Sigmoid colon (tissue), 7 donors: ENCODE results near the gene TSHZ1. TPM values are rescaled to one million over a fixed set of nuclear protein-coding genes. Genes with fewer than 3 reads are reported as not detected.
A peak's percentile ranks its signal among the peaks of the same experiment; 100 is the strongest.

Experiments
- DNase-seq: peaks from one replicate; pipeline ENCODE4 v3.0.0-alpha.2; 2019
- H3K27ac ChIP-seq, 4 donors: fragments of 200-600 bp; sonication (generic); one replicate each; pipeline ENCODE4 v1.5.1; 2016 to 2019; ENCODE audit warnings: mild to moderate bottlenecking in 1 of 4
- H3K27me3 ChIP-seq, 3 donors: fragments of 200-600 bp; sonication (generic); one replicate each; pipeline ENCODE4 v1.5.1; 2019; ENCODE audit warnings: mild to moderate bottlenecking in 1 of 3
- H3K36me3 ChIP-seq, 4 donors: fragments of 200-600 bp; sonication (generic); one replicate each; pipeline ENCODE4 v1.5.1; 2016 to 2019
- H3K4me1 ChIP-seq, 4 donors: fragments of 200-600 bp; sonication (generic); one replicate each; pipeline ENCODE4 v1.5.1; 2017 to 2019
- H3K4me3 ChIP-seq, 4 donors: fragments of 200-600 bp; sonication (generic); one replicate each; pipeline ENCODE4 v1.5.1; 2017 to 2019; ENCODE audit warnings: mild to moderate bottlenecking in 2 of 4, moderate library complexity in 1 of 4
- H3K9me3 ChIP-seq, 4 donors: fragments of 200-600 bp in 3 of 4; sonication (generic) in 3 of 4; one replicate each; pipeline versions ENCODE4 v1.5.1 to v1.6.1; 2013 to 2019
- CTCF ChIP-seq, 4 experiments: fragments of 450-650 bp in 3 of 4; fragments of 200-600 bp in 1 of 4; IDR thresholded peaks; one replicate each; pipeline ENCODE4 v1.5.1; 2016 to 2019; ENCODE audit warnings: antibody characterized with exemption in 4 of 4, mild to moderate bottlenecking in 3 of 4, moderate library complexity in 2 of 4
- EP300 ChIP-seq, 4 donors: sonication (generic); formaldehyde crosslinking; IDR thresholded peaks; one replicate each; pipeline ENCODE4 v1.6.1; 2017; ENCODE audit warnings: antibody characterized with exemption in 4 of 4
- POLR2A ChIP-seq, 2 donors: fragments of 450-650 bp; IDR thresholded peaks; one replicate each; pipeline ENCODE4 v1.6.1; 2016; ENCODE audit warnings: antibody characterized with exemption in 2 of 2, mild to moderate bottlenecking in 2 of 2, moderate library complexity in 2 of 2
- POLR2AphosphoS5 ChIP-seq, 4 donors: sonication (generic); formaldehyde crosslinking; IDR thresholded peaks; one replicate each; pipeline ENCODE4 v1.6.1; 2017; ENCODE audit warnings: antibody characterized with exemption in 4 of 4
- WGBS, 2 donors: extraction: QIAGEN DNeasy Blood & Tissue Kit; methylation state at CpG; one replicate each; pipeline ENCODE4 v1.1.7; 2013; 5-methylcytosine and 5-hydroxymethylcytosine counted together
- intact Hi-C: fragments of 100-400 bp; cut with DNase I; formaldehyde crosslinking; loops from one replicate; pipeline ENCODE4 v1.15.1; 2023
- polyA plus RNA-seq, 3 donors: library from polyadenylated mRNA; stranded (reverse); fragments of 200-250 nt; gene quantifications; one replicate each; pipeline ENCODE4 v1.2.3, GENCODE V29; 2013
- total RNA-seq, 4 donors: library from RNA; depleted of rRNA; stranded (reverse); fragments of >200 nt; gene quantifications; one replicate each; pipeline ENCODE4 v1.1.0, GENCODE V29; 2016
- donor health status: healthy with polysubstance abuse.
- donor health status: Bipolar disorder and iron deficiency.
- donor health status: healthy.

Gene TSHZ1
- total and polyA plus RNA-seq, 7 donors: 7.8 to 29.4 (median 23.0) TPM

GRCh38 chr18:75264195-75264594, 53.6 kb downstream of the TSHZ1 start:
- TF ChIP-seq CTCF (IDR thresholded peaks at IDR 0.05) (no peak), POLR2AphosphoS5 (IDR thresholded peaks at IDR 0.05) (no peak), EP300 (IDR thresholded peaks at IDR 0.05) (no peak), POLR2A (IDR thresholded peaks at IDR 0.05) (no peak)
- H3K4me3 ChIP-seq: peak overlapping the region in 2 of 4 donors; percentile 4 to 14
- intact Hi-C loops: no loop called here
- H3K4me1 ChIP-seq: peaks cover 0 to 70% (median 26%) of the 10 kb centered on the region in 4 donors
- no peak for DNase-seq
- H3K27me3 ChIP-seq: no peaks in the 10 kb centered on the region
- H3K9me3 ChIP-seq: no peaks in the 10 kb centered on the region
- H3K27ac ChIP-seq: no peak overlapping the region
- no peaks in the 10 kb centered on the region for H3K36me3 ChIP-seq
- WGBS, 2 donors: 81 to 86% methylated on average over 6 of the region's 6 CpGs

- DNase-seq: no peak
- peak overlapping the region in 2 of 4 donors; percentile 4 to 14 for H3K4me3 ChIP-seq
- TF ChIP-seq POLR2AphosphoS5 (IDR thresholded peaks at IDR 0.05): no peak
- no peak for TF ChIP-seq POLR2A (IDR thresholded peaks at IDR 0.05)
- no peak for TF ChIP-seq CTCF (IDR thresholded peaks at IDR 0.05)
- no peak for TF ChIP-seq EP300 (IDR thresholded peaks at IDR 0.05)
- intact Hi-C loops: no loop called here
- WGBS, 2 donors: 81 to 92% methylated on average over 11 of the region's 11 CpGs
- no peak overlapping the region for H3K27ac ChIP-seq
- no peaks in the 10 kb centered on the region for H3K27me3 ChIP-seq
- H3K4me1 ChIP-seq: peaks cover 0 to 71% (median 28%) of the 10 kb centered on the region in 4 donors
- H3K36me3 ChIP-seq: no peaks in the 10 kb centered on the region
- H3K9me3 ChIP-seq: no peaks in the 10 kb centered on the region
These were observed 54.5 kb downstream of the TSHZ1 start for GRCh38 chr18:75264926-75265597.

GRCh38 chr18:75265872-75266271, 55.3 kb downstream of the TSHZ1 start:
- Histone ChIP-seq H3K4me1 (peaks cover 0 to 74% (median 29%) of the 10 kb centered on the region in 4 donors), H3K27ac (no peak overlapping the region), H3K9me3 (no peaks in the 10 kb centered on the region), H3K36me3 (no peaks in the 10 kb centered on the region), H3K4me3 (no peak overlapping the region), H3K27me3 (no peaks in the 10 kb centered on the region)
- DNase-seq: no peak
- intact Hi-C loops: no loop called here
- TF ChIP-seq POLR2A (IDR thresholded peaks at IDR 0.05): no peak
- no peak for TF ChIP-seq POLR2AphosphoS5 (IDR thresholded peaks at IDR 0.05)
- TF ChIP-seq EP300 (IDR thresholded peaks at IDR 0.05): no peak
- no peak for TF ChIP-seq CTCF (IDR thresholded peaks at IDR 0.05)
- 79 to 92% methylated on average over 9 of the region's 9 CpGs for WGBS, 2 donors

GRCh38 chr18:75267643-75268363, 57.2 kb downstream of the TSHZ1 start:
- peaks cover 0 to 85% (median 24%) of the 10 kb centered on the region in 4 donors for H3K4me1 ChIP-seq
- no peak for DNase-seq
- no peaks in the 10 kb centered on the region for H3K36me3 ChIP-seq
- TF ChIP-seq POLR2AphosphoS5 (IDR thresholded peaks at IDR 0.05) (no peak), POLR2A (IDR thresholded peaks at IDR 0.05) (no peak), EP300 (IDR thresholded peaks at IDR 0.05) (no peak)
- H3K4me3 ChIP-seq: no peak overlapping the region
- no peak overlapping the region for H3K27ac ChIP-seq
- intact Hi-C loops: no loop called here
- no peaks in the 10 kb centered on the region for H3K27me3 ChIP-seq
- no peaks in the 10 kb centered on the region for H3K9me3 ChIP-seq
- 65 to 81% methylated on average over 10 of the region's 10 CpGs for WGBS, 2 donors

- H3K9me3 ChIP-seq: no peaks in the 10 kb centered on the region
- no peaks in the 10 kb centered on the region for H3K36me3 ChIP-seq
- H3K27me3 ChIP-seq: no peaks in the 10 kb centered on the region
- no peak overlapping the region for H3K4me3 ChIP-seq
- intact Hi-C loops: no loop called here
- TF ChIP-seq POLR2A (IDR thresholded peaks at IDR 0.05) (no peak), CTCF (IDR thresholded peaks at IDR 0.05) (no peak), POLR2AphosphoS5 (IDR thresholded peaks at IDR 0.05) (no peak), EP300 (IDR thresholded peaks at IDR 0.05) (no peak)
- DNase-seq: no peak
- H3K4me1 ChIP-seq: peaks cover 0 to 89% (median 27%) of the 10 kb centered on the region in 4 donors
- no peak overlapping the region for H3K27ac ChIP-seq
- 93 to 98% methylated on average over 5 of the region's 5 CpGs for WGBS, 2 donors
These were observed 57.7 kb downstream of the TSHZ1 start for GRCh38 chr18:75268364-75268646.
